Chondrocyte (in vitro differentiated cells): ENCODE results near the gene BCAN. TPM values are rescaled to one million over a fixed set of nuclear protein-coding genes. Genes with fewer than 3 reads are reported as not detected.

Experiments
- DNase-seq: peaks from one replicate; pipeline ENCODE4 v3.0.0; 2021; ENCODE audit warnings: mixed read lengths, low spot score
- H3K27ac Mint-ChIP-seq: one replicate; pipeline ENCODE4 v1.8.0; 2021; ENCODE audit warnings: mild to moderate bottlenecking, moderate library complexity, mixed read lengths; ENCODE audit not compliant: unreplicated experiment
- H3K27me3 Mint-ChIP-seq: 2 replicates; pipeline ENCODE4 v1.8.0; 2021; ENCODE audit warnings: low read depth, mixed read lengths
- H3K36me3 Mint-ChIP-seq: 2 replicates; pipeline ENCODE4 v1.8.0; 2021; ENCODE audit warnings: low read depth, mixed read lengths
- H3K4me1 Mint-ChIP-seq: 2 replicates; pipeline ENCODE4 v1.8.0; 2021; ENCODE audit warnings: low read depth, mild to moderate bottlenecking, mixed read lengths
- H3K4me3 Mint-ChIP-seq: one replicate; pipeline ENCODE4 v1.8.0; 2021; ENCODE audit warnings: mild to moderate bottlenecking, moderate library complexity, mixed read lengths; ENCODE audit not compliant: unreplicated experiment
- H3K9me3 Mint-ChIP-seq: 2 replicates; pipeline ENCODE4 v1.8.0; 2021; ENCODE audit warnings: low read depth, mixed read lengths
- CTCF ChIP-seq: fragments of 200-600 bp; sonication (generic); IDR thresholded peaks from 2 replicates; pipeline ENCODE4 v1.5.0; 2021; ENCODE audit warnings: antibody characterized with exemption, mild to moderate bottlenecking, moderate library complexity
- total RNA-seq: library from RNA; stranded (reverse); gene quantifications from 3 replicates; pipeline ENCODE4 v1.2.1, GENCODE V29; 2021

The BCAN gene
- total RNA-seq, 1 donor from 2014 or later, result not detected

- Mint-ChIP-seq H3K27ac (peak overlapping the region; percentile 63), H3K4me1 (peaks cover 24% of the 10 kb centered on the region), H3K36me3 (no peaks in the 10 kb centered on the region), H3K9me3 (no peaks in the 10 kb centered on the region), H3K27me3 (peaks cover 32% of the 10 kb centered on the region), H3K4me3 (peak overlapping the region; percentile 46)
- no peak for DNase-seq
- TF ChIP-seq CTCF, result peak; percentile 47
Observed at GRCh38 chr1:156616463-156616862, 25.5 kb upstream of the BCAN start.

- Mint-ChIP-seq H3K4me3 (no peak within 1 kb of the TSS), H3K9me3 (no peaks in the 10 kb centered on the region), H3K27ac (no peak within 1 kb of the TSS), H3K27me3 (peaks cover 38% of the 10 kb centered on the region), H3K4me1 (peaks cover 24% of the 10 kb centered on the region), H3K36me3 (no peaks in the 10 kb centered on the region)
- no peak for DNase-seq
- TF ChIP-seq CTCF, result peak; percentile 57
Observed at GRCh38 chr1:156618853-156619581, 22.9 kb upstream of the BCAN start, which contains the start of gene HAPLN2. Gene HAPLN2, plus strand, starts transcription at chr1:156619415. Its CDS starts 4,076 bp downstream, at chr1:156623491.

GRCh38 chr1:156619582-156619955, 22.3 kb upstream of the BCAN start:
- H3K36me3 Mint-ChIP-seq, result no peaks in the 10 kb centered on the region
- no peak overlapping the region for H3K27ac Mint-ChIP-seq
- no peak overlapping the region for H3K4me3 Mint-ChIP-seq
- no peaks in the 10 kb centered on the region for H3K9me3 Mint-ChIP-seq
- DNase-seq, result no peak
- peaks cover 40% of the 10 kb centered on the region for H3K27me3 Mint-ChIP-seq
- H3K4me1 Mint-ChIP-seq, result peaks cover 27% of the 10 kb centered on the region
- peak; percentile 5 for TF ChIP-seq CTCF

GRCh38 chr1:156622581-156623297, 19.2 kb upstream of the BCAN start:
- Mint-ChIP-seq H3K9me3 (no peaks in the 10 kb centered on the region), H3K36me3 (peaks cover 2% of the 10 kb centered on the region), H3K4me3 (no peak overlapping the region), H3K27ac (no peak overlapping the region), H3K27me3 (peaks cover 52% of the 10 kb centered on the region), H3K4me1 (peaks cover 15% of the 10 kb centered on the region)
- TF ChIP-seq CTCF, result no peak
- DNase-seq, result no peak

GRCh38 chr1:156623946-156624813, 17.7 kb upstream of the BCAN start:
- H3K4me3 Mint-ChIP-seq, result peak overlapping the region; percentile 61
- DNase-seq, result no peak

More at GRCh38 chr1:156623946-156624813, 17.7 kb upstream of the BCAN start:
- H3K27ac Mint-ChIP-seq, result no peak overlapping the region
- TF ChIP-seq CTCF, result peak; percentile 74
- peaks cover 2% of the 10 kb centered on the region for H3K36me3 Mint-ChIP-seq
- H3K4me1 Mint-ChIP-seq, result peaks cover 11% of the 10 kb centered on the region
- no peaks in the 10 kb centered on the region for H3K9me3 Mint-ChIP-seq
- peaks cover 52% of the 10 kb centered on the region for H3K27me3 Mint-ChIP-seq
